Measurements from ENCODE around the gene SMIM13.

SMIM13 gene

DNA sequence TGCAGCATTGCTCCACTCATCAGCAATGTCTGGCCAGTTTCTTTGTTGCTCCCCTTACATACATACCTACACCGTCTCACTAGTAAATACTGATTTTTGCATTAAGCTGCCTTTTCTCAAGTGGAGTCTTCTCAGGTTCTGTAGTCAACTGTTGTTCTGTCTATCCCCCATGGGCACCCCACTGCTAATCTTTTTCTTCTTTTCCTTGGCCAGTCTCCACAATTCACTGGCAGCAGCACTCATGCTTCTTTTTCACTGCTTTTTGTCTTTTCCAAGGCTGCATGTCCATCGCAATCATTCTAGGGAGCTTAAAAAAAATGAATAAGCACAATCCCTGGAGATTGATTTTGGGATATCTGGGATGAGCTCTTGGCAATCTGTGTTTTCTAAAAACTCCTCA lies 28.2 kb downstream of the SMIM13 start:
- DNase-seq (ENCODE audit: low spot score): no peak

DNA sequence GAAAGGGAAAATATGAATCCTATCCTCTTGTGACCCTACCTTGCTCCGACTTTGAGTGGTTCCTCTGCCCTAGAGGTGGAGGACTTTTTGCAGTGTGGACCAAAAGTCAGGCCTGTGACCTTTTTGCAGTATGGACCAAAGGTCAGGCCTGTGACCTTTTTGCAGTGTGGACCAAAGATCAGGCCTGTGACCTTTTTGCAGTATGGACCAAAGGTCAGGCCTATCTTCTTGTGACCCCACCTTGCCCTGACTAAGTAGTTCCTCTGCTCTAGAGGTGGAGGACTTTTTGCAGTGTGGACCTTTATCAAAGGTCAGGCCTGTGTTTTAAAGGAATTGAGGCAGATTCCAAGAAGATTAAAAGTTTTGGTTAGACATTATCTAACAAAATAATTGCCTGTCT lies 28.7 kb downstream of the SMIM13 start:
- DNase-seq (ENCODE audit: low spot score): no peak

DNA sequence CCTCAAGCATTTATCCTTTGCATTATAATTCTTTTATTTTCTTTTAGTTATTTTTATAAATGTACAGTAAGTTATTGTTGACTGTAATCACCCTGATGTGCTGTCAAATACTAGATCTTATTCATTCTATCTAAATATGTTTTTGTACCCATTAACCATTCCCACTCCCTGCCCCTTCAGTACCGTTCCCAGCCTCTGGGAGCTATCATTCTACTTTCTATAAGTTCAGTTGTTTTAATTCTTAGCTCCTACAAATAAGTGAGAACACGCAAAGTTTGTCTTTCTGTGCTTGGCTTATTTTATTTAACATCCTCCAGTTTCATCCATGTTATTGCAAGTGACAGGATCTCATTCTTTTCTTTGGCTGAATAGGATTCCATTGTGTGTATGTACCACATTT lies 30.3 kb downstream of the SMIM13 start:
- DNase-seq (ENCODE audit: low spot score): no peak

DNA sequence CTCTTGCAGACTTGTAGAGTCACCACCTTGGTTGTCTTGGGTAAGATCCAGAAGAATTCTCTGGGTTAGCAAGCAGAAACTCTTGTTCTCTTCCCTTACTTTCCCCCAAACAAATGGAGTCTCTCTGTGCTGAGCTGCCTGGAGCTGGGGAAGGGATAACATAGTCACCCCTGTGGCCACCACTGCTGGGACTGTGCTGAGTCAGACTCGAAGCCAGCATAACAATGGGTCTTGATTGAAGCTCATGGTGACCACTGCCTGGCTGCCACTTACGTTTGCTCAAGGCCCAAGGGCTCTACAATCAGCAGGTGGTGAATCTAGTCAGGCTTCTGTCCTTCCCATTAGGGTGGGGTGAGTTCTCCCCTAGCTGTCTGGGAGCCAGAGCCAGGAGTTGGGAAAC lies 33.2 kb downstream of the SMIM13 start:
- peak; percentile 33 for DNase-seq (ENCODE audit: low spot score)

DNA sequence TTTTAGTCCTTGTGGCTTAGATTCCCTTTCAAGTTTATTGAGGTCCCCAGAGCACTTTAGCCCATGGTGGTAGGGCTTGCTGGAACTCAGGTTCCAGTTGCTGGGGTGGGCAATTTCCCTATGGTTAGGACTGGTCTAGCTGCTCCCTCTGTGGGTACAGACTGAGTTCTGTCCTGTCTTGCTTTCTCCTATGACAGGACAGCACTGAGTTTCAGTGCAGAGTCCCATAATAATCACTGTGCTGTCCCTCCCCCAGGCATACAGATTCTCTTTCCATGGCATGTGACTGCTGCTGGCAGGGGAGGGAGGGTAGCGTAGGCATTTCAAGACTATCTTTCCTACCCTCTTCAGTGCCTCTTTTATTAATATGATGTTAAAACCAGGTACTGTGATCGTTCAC lies 35.0 kb downstream of the SMIM13 start:
- no peak for DNase-seq (ENCODE audit: low spot score)

DNA sequence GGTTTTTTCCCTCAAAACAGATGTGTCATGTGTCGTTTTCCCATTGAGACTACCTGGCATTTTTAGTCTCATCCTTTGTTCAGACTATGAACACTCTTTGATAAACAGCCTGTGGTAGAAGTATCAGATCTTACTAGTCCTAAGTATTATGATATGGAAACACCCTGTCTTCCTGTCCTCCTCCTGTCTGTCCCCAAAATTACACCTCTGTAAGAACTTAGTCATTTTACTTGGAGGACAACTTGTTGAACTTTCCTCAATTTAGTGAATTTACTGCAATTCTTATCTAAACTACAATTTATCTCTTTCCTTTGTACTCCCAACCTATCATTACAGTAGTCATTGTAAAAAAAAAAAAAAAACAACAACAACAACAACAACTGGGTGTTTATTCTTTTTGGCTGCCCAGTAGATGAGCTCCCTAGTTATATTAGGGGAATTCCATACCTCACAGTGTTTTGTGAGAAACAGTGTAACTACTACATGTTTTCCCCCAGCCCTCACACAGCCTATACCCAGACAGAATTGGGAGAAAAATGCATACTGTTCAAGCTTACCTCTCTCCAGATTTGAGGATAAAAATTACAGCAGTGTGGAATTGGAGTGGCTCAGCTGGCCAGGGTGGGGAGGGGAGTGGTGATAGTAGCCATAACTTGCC lies 36.4 kb downstream of the SMIM13 start:
- no peak for DNase-seq (ENCODE audit: low spot score)

DNA sequence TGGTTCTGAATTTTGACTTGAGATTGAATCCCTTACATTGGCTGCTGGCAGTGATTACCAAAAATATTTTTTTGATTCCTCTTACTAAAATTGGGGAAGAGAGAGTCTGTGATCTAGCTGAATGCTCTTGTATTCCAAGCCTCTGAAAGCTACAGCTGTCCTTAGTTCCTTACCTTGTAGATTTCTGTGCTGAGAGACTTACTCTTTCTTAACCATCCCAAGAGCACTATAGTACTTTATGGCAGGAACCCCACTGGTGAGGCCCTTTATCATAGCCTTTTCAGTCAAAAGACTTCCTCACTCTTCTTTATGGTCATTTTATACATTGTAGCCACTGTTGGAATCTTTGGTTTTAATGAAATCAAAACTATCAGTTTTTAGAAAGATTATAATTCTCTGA lies 37.0 kb downstream of the SMIM13 start:
- no peak for DNase-seq (ENCODE audit: low spot score)

DNA sequence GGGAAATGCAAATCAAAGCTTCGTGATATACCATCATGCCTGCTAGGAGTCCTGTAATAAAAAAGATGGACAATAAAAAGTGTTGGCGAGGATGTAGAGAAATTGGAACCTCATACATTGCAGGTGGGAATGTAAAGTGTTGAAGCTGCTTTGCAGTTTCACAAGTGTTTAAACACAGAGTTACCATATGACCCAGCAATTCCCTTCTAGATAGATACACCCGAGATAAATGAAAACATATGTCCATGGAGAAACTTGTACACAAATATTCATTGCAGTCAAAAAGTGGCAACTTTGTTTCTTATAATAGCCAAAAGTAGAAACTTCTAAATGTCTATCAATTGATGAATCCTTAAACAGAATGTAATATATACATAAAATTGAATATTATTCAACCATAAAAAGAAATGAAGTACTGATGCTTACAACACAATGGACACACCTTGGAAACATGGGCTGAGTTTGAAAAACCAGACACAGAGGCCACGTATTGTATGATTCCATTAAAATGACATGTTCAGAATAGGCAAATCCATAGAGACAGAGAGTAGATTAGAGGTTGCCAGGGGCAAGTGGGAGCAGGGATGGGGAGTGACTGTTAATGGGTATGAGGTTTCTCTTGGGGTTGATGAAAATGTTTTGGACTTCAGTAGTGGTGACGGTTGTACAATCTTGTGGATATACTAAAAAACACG lies 38.7 kb downstream of the SMIM13 start:
- DNase-seq (ENCODE audit: low spot score): no peak

DNA sequence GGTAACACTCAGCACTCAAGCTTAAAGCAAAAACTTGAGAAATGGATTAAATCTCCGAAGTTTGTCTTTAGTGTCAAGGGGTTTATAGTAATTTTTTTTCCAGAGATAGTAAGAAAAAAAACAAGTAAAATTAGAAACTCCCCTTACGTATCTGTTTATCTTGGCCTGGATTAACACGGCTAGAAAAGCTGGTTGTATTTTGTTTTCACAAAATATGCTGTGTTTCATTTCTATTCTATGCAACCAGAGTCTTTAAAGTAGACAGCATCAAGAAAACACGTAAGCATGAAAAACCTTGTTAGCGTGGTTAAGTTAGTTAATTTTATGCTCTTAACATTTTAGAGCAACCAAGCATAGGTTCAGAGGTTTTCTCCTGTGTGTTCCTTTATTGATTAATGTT lies 39.6 kb downstream of the SMIM13 start:
- no peak for DNase-seq (ENCODE audit: low spot score)

DNA sequence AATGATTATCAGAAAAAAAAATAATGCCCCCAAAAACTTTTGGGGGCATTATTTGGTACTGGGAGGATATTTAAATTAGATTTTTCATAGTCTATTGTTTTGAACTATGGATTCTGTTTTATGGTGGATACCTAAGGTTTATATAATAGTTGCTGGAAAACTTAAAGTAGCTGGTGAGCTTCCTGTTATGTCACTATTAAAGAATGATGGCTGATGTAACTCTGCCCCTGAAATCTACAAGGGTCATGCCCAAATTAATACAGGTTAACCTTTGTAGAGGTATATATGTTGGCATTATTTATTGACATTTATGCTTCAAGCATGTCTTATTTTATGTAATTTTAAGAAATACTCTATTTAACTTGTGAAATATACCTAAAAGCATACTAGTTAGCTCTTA lies 43.2 kb downstream of the SMIM13 start:
- DNase-seq (ENCODE audit: low spot score): no peak

DNA sequence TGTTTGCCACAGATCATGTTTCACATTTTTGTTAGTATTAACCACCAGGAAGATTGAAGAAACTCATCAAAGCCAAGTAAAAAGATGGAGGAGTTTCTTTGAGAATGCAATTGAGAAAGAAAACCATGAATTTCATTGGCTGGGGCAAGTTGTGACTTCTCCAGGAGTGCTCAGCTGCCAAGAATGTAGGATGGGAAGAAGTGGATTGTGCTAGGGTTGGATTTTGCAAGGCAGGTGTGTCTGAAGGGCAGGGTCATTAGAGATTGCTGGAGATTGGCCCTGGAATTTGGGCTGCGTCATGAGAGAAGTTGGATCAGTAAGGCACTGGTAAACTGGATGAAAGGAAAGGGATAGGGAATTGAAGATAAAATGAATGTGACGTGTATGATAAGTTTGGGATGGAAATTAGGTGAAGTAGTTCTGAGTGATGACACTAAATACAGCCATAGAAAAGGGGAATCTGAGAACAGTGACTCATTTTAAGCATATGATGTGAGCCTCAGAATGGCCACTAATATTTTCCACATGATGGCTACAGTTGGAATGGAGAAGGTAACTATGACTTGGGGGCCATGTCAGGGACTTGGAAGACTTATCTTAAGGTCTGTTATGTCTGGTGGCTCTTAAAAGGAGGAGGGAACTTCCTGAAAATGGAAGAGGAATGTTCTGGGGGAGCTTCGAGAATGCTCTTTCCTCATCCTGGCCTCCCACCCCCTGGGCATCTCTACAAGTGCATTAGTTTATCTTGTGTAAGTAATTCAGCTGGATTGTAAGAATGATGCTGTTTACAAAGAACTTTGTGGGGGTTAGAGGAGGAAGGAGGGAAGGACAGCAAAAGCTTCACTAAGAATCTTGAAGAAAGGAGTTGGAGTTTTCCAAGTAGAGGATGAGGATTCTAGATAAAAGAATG lies 45.7 kb downstream of the SMIM13 start:
- DNase-seq (ENCODE audit: low spot score): no peak

DNA sequence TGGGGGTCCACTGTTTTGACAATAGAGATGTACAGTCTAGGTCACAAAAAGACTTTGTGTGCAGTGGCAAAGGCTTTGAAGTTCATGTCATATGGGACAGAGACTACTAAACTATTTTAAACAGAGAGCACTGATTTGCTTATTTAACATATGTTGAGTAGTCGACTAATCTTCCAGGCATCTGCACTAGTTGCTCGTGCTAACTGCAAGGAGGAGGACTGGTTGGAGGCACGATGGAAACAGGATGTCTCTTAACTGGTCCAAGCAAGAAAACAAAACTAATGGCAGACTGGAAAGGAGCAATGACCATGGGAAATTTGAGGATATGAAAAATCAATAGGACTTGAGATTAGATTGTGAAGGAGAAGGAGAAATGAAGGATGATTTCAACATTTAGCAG lies 46.4 kb downstream of the SMIM13 start:
- DNase-seq (ENCODE audit: low spot score): no peak

DNA sequence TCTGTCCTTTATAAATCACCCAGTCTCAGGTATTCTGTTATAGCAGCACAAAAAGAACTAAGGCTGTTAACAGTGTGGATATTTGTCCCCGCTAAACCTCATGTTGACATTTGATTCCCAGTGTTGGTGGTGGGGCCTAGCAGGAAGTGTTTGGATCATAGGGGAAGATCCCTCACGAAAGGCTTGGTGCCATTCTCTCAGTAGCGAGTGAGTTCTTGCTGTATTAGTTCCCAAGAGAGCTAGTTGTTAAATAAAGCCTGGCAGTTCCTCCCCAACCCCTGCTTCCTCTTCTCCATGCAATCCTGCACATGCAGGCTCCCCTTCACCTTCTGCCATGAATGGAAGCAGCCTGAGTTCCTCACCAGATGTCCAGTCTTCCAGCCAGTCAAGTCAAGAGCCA lies 47.7 kb downstream of the SMIM13 start:
- DNase-seq (ENCODE audit: low spot score): no peak

DNA sequence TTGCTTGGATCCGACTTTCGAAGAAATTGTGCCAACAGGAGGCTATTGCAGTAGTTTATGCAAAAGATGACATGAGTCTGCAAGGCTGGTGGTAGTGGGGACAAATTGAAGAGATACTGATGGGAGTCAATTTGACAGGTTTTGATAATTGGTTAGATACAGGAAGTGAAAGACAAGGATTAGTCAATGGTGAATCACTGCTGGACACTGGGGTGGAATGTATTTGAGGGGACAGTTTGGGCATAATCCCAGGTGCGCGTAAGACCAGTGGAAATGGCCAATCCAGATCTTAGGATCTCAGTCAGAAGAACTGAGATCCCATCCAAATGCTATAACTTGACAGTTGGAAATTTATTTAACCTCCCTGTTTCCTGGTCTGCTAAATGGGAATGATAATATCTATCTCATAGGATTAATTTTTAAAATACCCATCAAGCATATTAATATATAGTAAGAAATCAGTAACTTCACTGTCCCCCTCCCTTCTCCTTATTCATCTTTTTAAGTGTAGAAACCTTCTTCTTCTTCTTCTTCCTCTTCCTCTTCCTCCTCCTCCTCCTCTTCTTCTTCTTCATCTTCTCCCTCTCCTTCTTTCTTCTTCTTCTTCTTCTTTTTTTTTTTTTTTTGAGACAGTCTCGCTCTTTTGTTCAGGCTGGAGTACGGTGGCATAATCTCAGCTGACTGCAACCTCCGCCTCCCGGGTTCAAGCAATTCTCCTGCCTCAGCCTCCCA lies 48.8 kb downstream of the SMIM13 start:
- peak; percentile 22 for DNase-seq (ENCODE audit: low spot score)

DNA sequence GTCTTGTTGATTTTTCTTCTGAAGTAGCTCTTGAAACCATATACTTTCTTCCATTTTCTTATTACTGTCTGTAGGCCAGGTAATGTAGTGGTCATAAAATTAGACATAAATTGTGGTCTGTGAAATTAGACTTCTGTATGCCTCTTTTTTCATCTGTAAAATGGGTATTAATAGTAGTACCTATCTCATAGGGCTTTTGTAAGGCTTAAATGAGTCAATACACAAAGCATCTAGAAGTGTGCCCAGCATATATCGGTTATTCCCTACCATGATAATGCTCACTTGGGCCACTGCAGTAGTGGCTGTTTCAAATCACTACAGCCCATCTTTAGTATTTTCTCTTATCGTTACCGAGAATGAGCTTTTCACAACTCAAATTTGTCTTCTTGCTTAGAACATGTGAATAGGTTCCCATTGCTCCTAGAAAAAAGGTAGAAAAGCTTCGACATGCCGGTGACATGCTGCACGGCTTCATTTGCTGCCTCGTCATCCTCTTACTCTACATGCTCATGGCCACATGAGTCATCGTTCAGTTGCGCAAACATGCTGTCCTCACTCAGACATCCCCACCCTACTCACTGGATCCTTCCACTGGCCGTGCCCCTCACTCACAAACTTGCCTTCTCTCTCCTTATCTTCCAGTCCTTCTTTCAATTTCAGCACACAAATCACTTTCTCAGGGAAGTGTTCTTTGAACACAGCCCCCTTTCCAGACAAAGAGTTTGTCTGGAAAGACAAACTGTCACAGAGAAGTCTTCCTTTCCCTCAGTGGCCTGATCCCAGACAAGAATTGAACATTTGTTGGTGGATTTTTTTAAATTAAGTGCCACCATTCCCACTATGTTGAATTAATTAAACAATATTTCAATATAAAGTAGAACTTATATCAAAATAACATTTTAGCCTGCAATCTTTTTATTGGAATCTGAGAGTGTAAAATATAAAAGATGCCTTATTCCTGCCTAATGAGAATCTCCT lies 50.0 kb downstream of the SMIM13 start:
- peak; percentile 37 for DNase-seq (ENCODE audit: low spot score)

DNA sequence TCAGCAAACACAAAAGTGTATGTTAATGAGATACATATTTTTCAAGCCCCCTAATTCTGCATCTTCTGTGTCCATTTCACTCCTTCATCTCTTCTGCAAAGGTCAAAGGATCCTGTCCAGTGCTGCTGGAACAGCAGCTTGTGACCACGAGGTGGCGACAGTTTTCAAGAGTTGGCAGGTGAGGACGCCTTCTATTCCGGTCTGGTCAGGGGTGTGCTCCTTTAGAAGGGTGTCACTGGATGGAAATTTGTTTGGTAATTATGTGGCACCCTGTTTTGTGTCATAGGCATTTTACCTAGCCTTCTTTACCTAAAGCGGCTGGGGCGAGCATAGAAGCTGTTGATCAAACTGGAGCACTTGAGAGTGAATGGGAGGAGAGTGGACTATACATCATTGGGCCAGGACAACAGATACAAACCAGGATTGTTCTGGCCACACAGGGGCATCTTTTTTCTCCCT lies 50.8 kb downstream of the SMIM13 start:
- DNase-seq (ENCODE audit: low spot score): peak; percentile 76

DNA sequence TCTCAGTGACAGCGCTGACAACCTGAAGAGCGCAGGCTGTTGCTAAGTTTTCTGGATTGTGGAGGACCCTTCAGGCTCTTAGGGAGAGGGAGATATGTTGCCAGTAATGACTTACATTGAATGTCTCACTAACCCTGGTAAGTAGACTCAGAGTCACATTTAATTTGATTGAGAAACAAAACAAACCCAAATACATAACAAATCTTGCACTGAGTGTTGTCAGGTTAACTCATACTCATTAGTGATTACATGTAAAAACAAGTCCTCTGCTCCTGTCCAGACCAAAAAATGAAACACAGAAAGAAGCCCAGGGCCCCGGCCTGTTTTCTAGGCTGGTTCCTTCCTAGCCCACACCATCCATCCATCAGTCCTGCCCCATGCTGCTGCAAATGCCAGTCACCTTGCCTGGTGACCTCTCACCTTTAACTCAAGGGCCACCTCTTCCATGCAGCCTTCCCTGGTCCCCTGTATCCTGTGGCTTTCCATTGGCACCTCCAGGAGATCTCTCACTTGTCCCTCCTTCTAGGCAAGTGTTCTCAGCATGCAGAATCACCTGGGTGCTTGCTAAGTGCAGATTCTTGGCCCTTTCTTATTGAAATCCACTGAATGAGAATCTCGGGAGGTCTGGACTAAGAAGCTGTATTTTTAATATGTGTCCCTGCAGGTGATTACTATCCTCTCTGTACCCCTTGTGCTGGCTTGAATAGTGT lies 52.6 kb downstream of the SMIM13 start:
- DNase-seq (ENCODE audit: low spot score): no peak

DNA sequence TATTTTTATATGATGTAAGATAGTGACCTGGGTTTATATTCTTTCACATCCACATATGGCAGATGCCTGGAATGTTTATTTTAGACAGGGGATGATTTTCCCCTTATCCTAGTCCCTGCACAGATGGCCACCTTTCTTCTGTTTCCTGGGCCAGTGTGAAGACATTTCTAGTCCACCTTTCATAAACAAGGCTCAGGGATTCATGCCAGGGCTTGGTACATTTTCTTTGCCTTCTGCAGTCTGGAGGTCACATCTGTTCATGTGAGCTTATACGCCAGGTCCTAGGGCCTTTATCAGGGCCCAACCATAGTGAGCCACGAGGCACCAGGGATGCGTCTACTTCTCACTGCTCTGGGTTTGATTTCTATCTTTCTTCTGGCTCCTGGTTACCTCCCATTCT lies 55.9 kb downstream of the SMIM13 start:
- DNase-seq (ENCODE audit: low spot score): no peak

DNA sequence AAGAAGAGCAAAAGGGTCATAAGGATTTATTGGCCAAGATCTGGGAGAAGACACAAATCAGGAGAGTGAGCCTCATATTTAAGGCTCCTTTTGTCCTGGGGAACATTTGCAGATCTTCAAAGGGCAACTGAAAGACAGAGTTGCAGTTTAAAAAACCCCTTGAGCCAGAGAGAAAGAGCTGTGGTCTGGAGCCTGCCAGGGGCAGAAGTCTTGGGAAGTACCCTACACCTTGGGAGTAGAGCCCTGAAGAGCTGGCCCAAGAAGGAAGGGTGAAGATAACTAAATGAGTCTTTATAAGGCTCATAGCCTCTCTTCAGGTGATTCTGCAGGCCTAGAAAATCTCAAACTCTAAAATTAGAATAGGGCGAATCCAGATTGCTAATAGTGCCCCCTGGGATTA lies 57.9 kb downstream of the SMIM13 start:
- no peak for DNase-seq (ENCODE audit: low spot score)

DNA sequence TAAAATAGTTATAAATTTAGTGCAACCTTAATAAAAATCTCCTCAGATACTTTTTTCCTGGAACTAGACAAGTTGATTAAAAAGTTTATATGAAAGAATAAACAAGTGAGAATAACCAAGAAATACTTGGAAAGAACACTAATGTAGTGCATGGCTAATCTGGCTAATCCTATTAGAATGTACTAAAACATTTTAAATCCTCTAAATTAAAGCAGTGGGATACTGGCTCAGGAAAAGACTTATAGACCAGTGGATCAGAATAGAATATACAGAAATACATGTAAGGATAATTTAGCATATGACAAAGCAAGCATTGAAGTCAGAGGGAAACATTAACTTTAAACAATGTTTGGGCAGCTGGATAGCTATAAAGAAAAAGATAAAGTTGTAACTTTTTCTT lies 58.9 kb downstream of the SMIM13 start:
- no peak for DNase-seq (ENCODE audit: low spot score)
